Tibial artery (tissue), 4 donors: ENCODE data around the gene THADA.
A peak's percentile ranks its signal among the peaks of the same experiment; 100 is the strongest.

Experiments used
- DNase-seq, 2 donors: peaks; one replicate each; pipeline ENCODE4 v3.0.0-alpha.2; 2019
- H3K27ac ChIP-seq, 2 donors: fragments of 200-600 bp; sonication (generic) in 1 of 2; 1 replicate in 1 of 2; 2 replicates in 1 of 2; pipeline ENCODE4 v1.5.1; 2018 to 2019; ENCODE audit warnings: mild to moderate bottlenecking in 1 of 2
- H3K27me3 ChIP-seq, 2 donors: fragments of 200-600 bp; sonication (generic) in 1 of 2; one replicate each; pipeline versions ENCODE4 v1.5.1 to v1.6.0; 2016 to 2019
- H3K36me3 ChIP-seq, 3 donors: fragments of 200-600 bp; sonication (generic) in 2 of 3; one replicate each; pipeline ENCODE4 v1.5.1; 2016 to 2019; ENCODE audit warnings: mild to moderate bottlenecking in 2 of 3
- H3K4me1 ChIP-seq, 4 donors: fragments of 200-600 bp; sonication (generic) in 2 of 4; 1 replicate in 3 of 4; 2 replicates in 1 of 4; pipeline ENCODE4 v1.5.1; 2016 to 2019
- H3K4me3 ChIP-seq, 2 donors: fragments of 200-600 bp; sonication (generic) in 1 of 2; 1 replicate in 1 of 2; 2 replicates in 1 of 2; pipeline ENCODE4 v1.5.1; 2018 to 2019; ENCODE audit warnings: mild to moderate bottlenecking in 2 of 2
- H3K9me3 ChIP-seq, 3 donors: fragments of 200-600 bp; sonication (generic) in 1 of 3; one replicate each; pipeline ENCODE4 v1.5.1; 2016 to 2019
- CTCF ChIP-seq, 2 experiments: fragments of 200-600 bp in 1 of 2; fragments of 450-650 bp in 1 of 2; IDR thresholded peaks; one replicate each; pipeline ENCODE4 v1.5.1; 2017 to 2019; ENCODE audit warnings: antibody characterized with exemption in 2 of 2, mild to moderate bottlenecking in 1 of 2, moderate library complexity in 1 of 2
- intact Hi-C: fragments of 100-400 bp; cut with DNase I; formaldehyde crosslinking; loops from one replicate; pipeline ENCODE4 v1.15.0; 2023; ENCODE audit warnings: low total_unique reads

Gene THADA

GRCh38 chr2:43276266-43276941, 319.4 kb downstream of the THADA start:
- no peak for TF ChIP-seq CTCF (IDR thresholded peaks at IDR 0.05)
- Histone ChIP-seq H3K27ac (peak overlapping the region; percentile 80 to 83), H3K9me3 (no peaks in the 10 kb centered on the region), H3K4me1 (peaks cover 0 to 47% (median 34%) of the 10 kb centered on the region in 4 donors), H3K4me3 (peak overlapping the region in 1 of 2 donors; percentile 23), H3K27me3 (no peaks in the 10 kb centered on the region), H3K36me3 (peaks cover 0 to 5% (median 0%) of the 10 kb centered on the region in 3 donors)
- DNase-seq, result peak in 1 of 2 donors; percentile 55
- intact Hi-C loops, result no loop called here

GRCh38 chr2:43274721-43275120, 321.1 kb downstream of the THADA start:
- H3K27me3 ChIP-seq, result no peaks in the 10 kb centered on the region
- no peaks in the 10 kb centered on the region for H3K9me3 ChIP-seq
- peak in 1 of 2 donors; percentile 12 for DNase-seq
- intact Hi-C loops, result no loop called here
- no peak for TF ChIP-seq CTCF (IDR thresholded peaks at IDR 0.05)
- peak overlapping the region; percentile 80 to 83 for H3K27ac ChIP-seq
- no peak overlapping the region for H3K4me3 ChIP-seq
- H3K4me1 ChIP-seq, result peaks cover 0 to 60% (median 46%) of the 10 kb centered on the region in 4 donors
- no peaks in the 10 kb centered on the region for H3K36me3 ChIP-seq

GRCh38 chr2:43274055-43274454, 321.8 kb downstream of the THADA start:
- Histone ChIP-seq H3K4me3 (no peak overlapping the region), H3K9me3 (no peaks in the 10 kb centered on the region), H3K27ac (peak overlapping the region; percentile 51 to 83), H3K4me1 (peaks cover 0 to 67% (median 53%) of the 10 kb centered on the region in 4 donors), H3K36me3 (no peaks in the 10 kb centered on the region), H3K27me3 (no peaks in the 10 kb centered on the region)
- no peak for TF ChIP-seq CTCF (IDR thresholded peaks at IDR 0.05)
- peak in 1 of 2 donors; percentile 58 for DNase-seq
- intact Hi-C loops, result no loop called here

- Histone ChIP-seq H3K4me3 (no peak overlapping the region), H3K27me3 (no peaks in the 10 kb centered on the region), H3K9me3 (no peaks in the 10 kb centered on the region), H3K36me3 (no peaks in the 10 kb centered on the region), H3K4me1 (peaks cover 0 to 72% (median 58%) of the 10 kb centered on the region in 4 donors), H3K27ac (peak overlapping the region; percentile 51 to 83)
- no peak for TF ChIP-seq CTCF (IDR thresholded peaks at IDR 0.05)
- intact Hi-C loops, result no loop called here
- DNase-seq, result peak; percentile 45 to 76
Observed at GRCh38 chr2:43273529-43273928, 322.3 kb downstream of the THADA start.

- Histone ChIP-seq H3K36me3 (no peaks in the 10 kb centered on the region), H3K4me3 (no peak overlapping the region), H3K4me1 (peaks cover 0 to 80% (median 63%) of the 10 kb centered on the region in 4 donors), H3K27me3 (no peaks in the 10 kb centered on the region), H3K27ac (peak overlapping the region; percentile 86 to 90), H3K9me3 (no peaks in the 10 kb centered on the region)
- intact Hi-C loops, result no loop called here
- TF ChIP-seq CTCF (IDR thresholded peaks at IDR 0.05), result no peak
- peak in 1 of 2 donors; percentile 63 for DNase-seq
Observed at GRCh38 chr2:43270930-43271615, 324.8 kb downstream of the THADA start.
